Astrocyte of the spinal cord (primary cell): Measurements from ENCODE around the gene KLHL40.
"Not testable (repeated sequence)": the region's sequence is repeated elsewhere in the genome, so short reads cannot be mapped to it uniquely, and the experiment has no call there.

Experiments used
- DNase-seq: peaks from one replicate; pipeline ENCODE4 v3.0.0; 2011; ENCODE audit warnings: low read depth, low spot score
- H3K4me3 ChIP-seq: 2 replicates; pipeline ENCODE4 v1.5.1; 2011; ENCODE audit warnings: low read depth, mild to moderate bottlenecking, low read length, moderate library complexity
- CTCF ChIP-seq: IDR thresholded peaks from 2 replicates; pipeline ENCODE4 v1.5.1; 2012; ENCODE audit warnings: low read depth, mild to moderate bottlenecking, low read length, inconsistent platforms
- in situ Hi-C: cut with HindIII; loops from 2 replicates; pipeline ENCODE4 v1.10.0; 2017; ENCODE audit warnings: low sequenced_read_pairs

KLHL40 gene

GRCh38 chr3:42721690-42722089 is 36.4 kb downstream of the KLHL40 start:
- in situ Hi-C loops = no loop called here
- H3K4me3 ChIP-seq = no peak overlapping the region
- DNase-seq = no peak
- no peak for TF ChIP-seq CTCF

GRCh38 chr3:42722442-42722841 is 37.1 kb downstream of the KLHL40 start:
- DNase-seq, H3K4me3 ChIP-seq, in situ Hi-C loops: not testable (repeated sequence)

- no peak for TF ChIP-seq CTCF
- in situ Hi-C loops = no loop called here
- no peak overlapping the region for H3K4me3 ChIP-seq
- no peak for DNase-seq
These were observed 37.9 kb downstream of the KLHL40 start for GRCh38 chr3:42723219-42723618.

- no peak for TF ChIP-seq CTCF
- in situ Hi-C loops = no loop called here
- DNase-seq = no peak
- H3K4me3 ChIP-seq = no peak overlapping the region
These were observed 40.1 kb downstream of the KLHL40 start for GRCh38 chr3:42725454-42725853.

- DNase-seq = no peak
- no peak for TF ChIP-seq CTCF
- no peak overlapping the region for H3K4me3 ChIP-seq
- in situ Hi-C loops = no loop called here
These were observed 42.7 kb downstream of the KLHL40 start for GRCh38 chr3:42728056-42728455.

- no peak for DNase-seq
- in situ Hi-C loops = no loop called here
- H3K4me3 ChIP-seq = no peak overlapping the region
- no peak for TF ChIP-seq CTCF
These were observed 43.5 kb downstream of the KLHL40 start for GRCh38 chr3:42728668-42729364.

GRCh38 chr3:42729404-42730145 is 44.2 kb downstream of the KLHL40 start:
- in situ Hi-C loops = no loop called here
- DNase-seq = no peak
- no peak for TF ChIP-seq CTCF
- H3K4me3 ChIP-seq = no peak overlapping the region
